Smooth muscle cell (in vitro differentiated cells): ENCODE results near the gene CIRBP. TPM values are rescaled to one million over a fixed set of nuclear protein-coding genes. Genes with fewer than 3 reads are reported as not detected.

Experiments
- DNase-seq: peaks from one replicate; lab custom pipeline; 2025; ENCODE audit not compliant: unreplicated experiment; lab: John Stamatoyannopoulos, UW
- H2AFZ ChIP-seq: fragments of 200-600 bp; sonication (generic); 2 replicates; pipeline ENCODE4 v1.6.0; 2016; ENCODE audit warnings: antibody characterized with exemption, low read depth, mild to moderate bottlenecking
- H3F3A ChIP-seq: fragments of 200-600 bp; sonication (generic); 2 replicates; pipeline ENCODE4 v1.6.0; 2017; ENCODE audit warnings: antibody characterized with exemption, low read depth
- H3K27ac ChIP-seq: fragments of 200-600 bp; sonication (generic); 2 replicates; pipeline ENCODE4 v1.5.1; 2016; ENCODE audit warnings: low read depth, mild to moderate bottlenecking
- H3K27me3 ChIP-seq: fragments of 200-600 bp; sonication (generic); 2 replicates; pipeline ENCODE4 v1.6.1; 2016; ENCODE audit warnings: low read depth, mild to moderate bottlenecking
- H3K36me3 ChIP-seq: fragments of 200-600 bp; sonication (generic); 2 replicates; pipeline ENCODE4 v1.5.1; 2016; ENCODE audit warnings: low read depth
- H3K4me1 ChIP-seq: fragments of 200-600 bp; sonication (generic); 2 replicates; pipeline ENCODE4 v1.5.1; 2016; ENCODE audit warnings: low read depth
- H3K4me2 ChIP-seq: fragments of 200-600 bp; sonication (generic); 2 replicates; pipeline ENCODE4 v1.6.0; 2016; ENCODE audit warnings: mild to moderate bottlenecking
- H3K4me3 ChIP-seq: fragments of 200-600 bp; sonication (generic); 2 replicates; pipeline ENCODE4 v1.5.1; 2016; ENCODE audit warnings: mild to moderate bottlenecking
- H3K79me2 ChIP-seq: fragments of 200-600 bp; sonication (generic); 2 replicates; pipeline ENCODE4 v1.6.0; 2016; ENCODE audit warnings: low read depth, mild to moderate bottlenecking
- H3K9ac ChIP-seq: fragments of 200-600 bp; sonication (generic); 2 replicates; pipeline ENCODE4 v1.6.0; 2016; ENCODE audit warnings: low read depth
- H3K9me3 ChIP-seq: fragments of 200-600 bp; sonication (generic); replicated peaks from 2 replicates; pipeline ENCODE4 v1.5.1; 2016; ENCODE audit warnings: low read depth
- H4K20me1 ChIP-seq: fragments of 200-600 bp; sonication (generic); 2 replicates; pipeline ENCODE4 v1.6.0; 2016; ENCODE audit warnings: low read depth
- CTCF ChIP-seq: fragments of 200-600 bp; sonication (generic); IDR thresholded peaks from 2 replicates; pipeline ENCODE4 v1.5.1; 2017; ENCODE audit warnings: borderline replicate concordance, mild to moderate bottlenecking, antibody characterized with exemption; ENCODE audit not compliant: insufficient read depth, poor library complexity, severe bottlenecking
- WGBS: methylation state at CpG from one replicate; pipeline ENCODE4 v1.1.7; 2016; ENCODE audit warnings: low lambda C conversion rate; 5-methylcytosine and 5-hydroxymethylcytosine counted together
- polyA plus RNA-seq: library from polyadenylated mRNA; unstranded; fragments of >200 nt; fragmentation: Nextera tagmentation; extraction: Ambion mirVana; gene quantifications from 2 replicates; pipeline ENCODE4 v1.2.1, GENCODE V29; 2016
- total RNA-seq: library from RNA; depleted of rRNA; stranded (reverse); fragments of >200 nt; gene quantifications from 2 replicates; pipeline ENCODE4 v1.2.3, GENCODE V29; 2014

Gene CIRBP
- total and polyA plus RNA-seq, 2 experiments from 2014 or later = 122 to 215 TPM

DNA sequence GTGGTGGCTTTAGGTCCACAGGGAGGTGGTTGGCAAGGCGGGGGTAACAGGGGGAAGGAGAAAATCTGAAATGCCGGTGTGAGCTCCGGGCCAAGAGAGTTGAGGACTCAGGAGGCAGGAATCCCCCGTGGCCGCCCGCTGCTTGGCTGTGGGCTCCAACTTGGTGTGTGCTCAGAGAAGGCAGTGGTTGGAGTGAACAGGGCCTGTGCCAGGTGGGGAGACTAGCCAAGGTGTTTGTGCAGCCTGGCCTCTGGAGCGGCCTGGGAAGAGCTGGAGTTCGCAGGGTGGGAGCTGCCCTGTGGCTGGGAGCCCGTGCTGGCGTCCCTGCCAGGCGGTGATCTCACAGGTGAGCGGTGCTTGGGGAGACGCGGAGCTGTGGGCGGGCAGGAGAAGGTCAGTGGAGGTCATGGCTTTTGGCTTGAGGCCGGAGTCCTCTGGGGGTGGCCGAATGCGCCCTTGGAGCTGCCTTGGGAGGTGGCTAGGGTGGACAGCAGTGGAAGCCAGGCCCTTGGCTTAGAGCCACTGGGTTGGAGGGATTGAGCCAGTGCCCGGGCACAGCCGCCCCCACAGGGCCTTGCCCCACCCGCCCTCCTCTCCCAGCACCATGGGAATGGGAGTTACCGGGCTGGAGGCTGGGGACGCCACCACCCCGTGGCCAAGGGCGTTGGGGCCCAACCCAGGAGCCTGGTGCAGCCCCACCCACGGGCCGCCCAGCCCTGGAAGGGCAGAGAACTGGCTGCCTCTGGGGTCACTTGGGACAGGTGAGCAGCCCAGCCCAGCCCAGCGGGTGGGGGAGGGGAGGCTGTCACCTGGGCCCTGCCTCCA lies 7.1 kb upstream of the CIRBP start:
- Histone ChIP-seq H3K4me3 (peak overlapping the region; percentile 64), H3K9ac (peak overlapping the region; percentile 96), H4K20me1 (peaks cover 30% of the 10 kb centered on the region), H3K27me3 (no peaks in the 10 kb centered on the region), H3K4me1 (peaks cover 41% of the 10 kb centered on the region), H3K9me3 (no peaks in the 10 kb centered on the region), H3K36me3 (no peaks in the 10 kb centered on the region), H3F3A (peaks cover 50% of the 10 kb centered on the region), H3K27ac (peak overlapping the region; percentile 97), H3K79me2 (peaks cover 11% of the 10 kb centered on the region), H3K4me2 (peak overlapping the region; percentile 95), H2AFZ (no peak overlapping the region)
- no peak for DNase-seq
- 29% methylated on average over 19 of the region's 28 CpGs for WGBS
- no peak for TF ChIP-seq CTCF

- no peak overlapping the region for H2AFZ ChIP-seq
- peak overlapping the region; percentile 97 for H3K27ac ChIP-seq
- H3F3A ChIP-seq = peaks cover 45% of the 10 kb centered on the region
- no peaks in the 10 kb centered on the region for H3K9me3 ChIP-seq
- no peaks in the 10 kb centered on the region for H3K36me3 ChIP-seq
- H3K4me1 ChIP-seq = peaks cover 47% of the 10 kb centered on the region
- TF ChIP-seq CTCF = no peak
- no peaks in the 10 kb centered on the region for H3K27me3 ChIP-seq
- peak overlapping the region; percentile 96 for H3K9ac ChIP-seq
- DNase-seq = peak; percentile 34
- H3K4me3 ChIP-seq = peak overlapping the region; percentile 64
- peaks cover 4% of the 10 kb centered on the region for H3K79me2 ChIP-seq
- H3K4me2 ChIP-seq = peak overlapping the region; percentile 95
- peaks cover 28% of the 10 kb centered on the region for H4K20me1 ChIP-seq
- 39% methylated on average over 16 of the region's 21 CpGs for WGBS
Measured at GRCh38 chr19:1262623-1263123, 6.5 kb upstream of the CIRBP start.

GRCh38 chr19:1263188-1263587 lies 5.9 kb upstream of the CIRBP start:
- Histone ChIP-seq H2AFZ (no peak overlapping the region), H3F3A (peaks cover 44% of the 10 kb centered on the region), H3K4me3 (no peak overlapping the region), H3K79me2 (no peaks in the 10 kb centered on the region), H3K27me3 (no peaks in the 10 kb centered on the region), H3K36me3 (no peaks in the 10 kb centered on the region), H4K20me1 (peaks cover 23% of the 10 kb centered on the region), H3K4me1 (peaks cover 47% of the 10 kb centered on the region), H3K4me2 (peak overlapping the region; percentile 95), H3K9ac (no peak overlapping the region), H3K9me3 (no peaks in the 10 kb centered on the region), H3K27ac (peak overlapping the region; percentile 97)
- TF ChIP-seq CTCF = no peak
- WGBS = 50% methylated on average over 5 of the region's 5 CpGs
- no peak for DNase-seq
